Ishikawa (cell line): ENCODE measurements around the gene ADAMTS5.

Source experiments
- CEBPB ChIP-seq: IDR thresholded peaks from 2 replicates; pipeline ENCODE4 v1.6.1; 2012
- CREB1 ChIP-seq: IDR thresholded peaks from 2 replicates; pipeline ENCODE4 v1.6.1; 2012; ENCODE audit warnings: low read depth
- EGR1 ChIP-seq: IDR thresholded peaks from 2 replicates; pipeline ENCODE4 v1.6.1; 2012
- EP300 ChIP-seq: IDR thresholded peaks from 2 replicates; pipeline ENCODE4 v1.6.1; 2012; ENCODE audit warnings: borderline replicate concordance
- FOXM1 ChIP-seq: IDR thresholded peaks from 2 replicates; pipeline ENCODE4 v1.6.1; 2012; ENCODE audit warnings: low read depth, borderline replicate concordance
- MAX ChIP-seq: IDR thresholded peaks from 2 replicates; pipeline ENCODE4 v1.6.1; 2012
- NFIC ChIP-seq: IDR thresholded peaks from 2 replicates; pipeline ENCODE4 v1.6.1; 2012
- RAD21 ChIP-seq: IDR thresholded peaks from 2 replicates; pipeline ENCODE4 v1.6.1; 2012; ENCODE audit warnings: low read depth
- REST ChIP-seq: IDR thresholded peaks from 2 replicates; pipeline ENCODE4 v1.6.1; 2012; ENCODE audit warnings: low read depth, mild to moderate bottlenecking
- TAF1 ChIP-seq: IDR thresholded peaks from 2 replicates; pipeline ENCODE4 v1.6.1; 2012; ENCODE audit warnings: low read depth, mild to moderate bottlenecking
- TCF12 ChIP-seq: IDR thresholded peaks from 2 replicates; pipeline ENCODE4 v1.6.1; 2012; ENCODE audit warnings: low read depth
- TEAD4 ChIP-seq: IDR thresholded peaks from 2 replicates; pipeline ENCODE4 v1.6.1; 2012
- USF1 ChIP-seq: IDR thresholded peaks from 2 replicates; pipeline ENCODE4 v1.6.1; 2012
- YY1 ChIP-seq: IDR thresholded peaks from 2 replicates; pipeline ENCODE4 v1.6.1; 2012; ENCODE audit warnings: low read depth
- ZBTB7A ChIP-seq: IDR thresholded peaks from 2 replicates; pipeline ENCODE4 v1.6.1; 2012; ENCODE audit warnings: low read depth

The ADAMTS5 gene

GRCh38 chr21:26936641-26937040, 30.2 kb downstream of the ADAMTS5 start:
- TF ChIP-seq RAD21, result no peak
- no peak for TF ChIP-seq TAF1

- TF ChIP-seq TEAD4, result no peak
- no peak for TF ChIP-seq EGR1
- no peak for TF ChIP-seq TCF12
- no peak for TF ChIP-seq ZBTB7A
- no peak for TF ChIP-seq TAF1
- no peak for TF ChIP-seq REST
- TF ChIP-seq MAX, result no peak
- no peak for TF ChIP-seq CEBPB
- no peak for TF ChIP-seq USF1
- TF ChIP-seq RAD21, result no peak
- TF ChIP-seq EP300, result no peak
- no peak for TF ChIP-seq CREB1
- no peak for TF ChIP-seq YY1
- TF ChIP-seq NFIC, result no peak
- no peak for TF ChIP-seq FOXM1
Measured at GRCh38 chr21:26935977-26936376, 30.9 kb downstream of the ADAMTS5 start.

- TF ChIP-seq FOXM1, result no peak
- no peak for TF ChIP-seq YY1
- no peak for TF ChIP-seq REST
- TF ChIP-seq MAX, result no peak
- TF ChIP-seq CREB1, result no peak
- TF ChIP-seq NFIC, result no peak
- no peak for TF ChIP-seq TCF12
- TF ChIP-seq TAF1, result no peak
- TF ChIP-seq EGR1, result no peak
- no peak for TF ChIP-seq USF1
- no peak for TF ChIP-seq ZBTB7A
- no peak for TF ChIP-seq RAD21
- TF ChIP-seq CEBPB, result no peak
- TF ChIP-seq TEAD4, result no peak
- no peak for TF ChIP-seq EP300
Measured at GRCh38 chr21:26934383-26934782, 32.5 kb downstream of the ADAMTS5 start.

GRCh38 chr21:26933448-26933847, 33.4 kb downstream of the ADAMTS5 start:
- no peak for TF ChIP-seq TEAD4
- TF ChIP-seq USF1, result no peak
- no peak for TF ChIP-seq CEBPB
- TF ChIP-seq ZBTB7A, result no peak
- no peak for TF ChIP-seq FOXM1
- no peak for TF ChIP-seq TAF1
- no peak for TF ChIP-seq CREB1
- TF ChIP-seq EP300, result no peak
- TF ChIP-seq NFIC, result no peak
- TF ChIP-seq RAD21, result no peak
- TF ChIP-seq MAX, result no peak
- TF ChIP-seq YY1, result no peak

GRCh38 chr21:26925636-26926035, 41.3 kb downstream of the ADAMTS5 start:
- no peak for TF ChIP-seq EP300
- no peak for TF ChIP-seq TEAD4
- TF ChIP-seq USF1, result no peak
- no peak for TF ChIP-seq TAF1
- TF ChIP-seq TCF12, result no peak
- no peak for TF ChIP-seq FOXM1
- no peak for TF ChIP-seq NFIC

- TF ChIP-seq ZBTB7A (no peak), CEBPB (no peak), YY1 (no peak), TCF12 (no peak), NFIC (no peak), EGR1 (no peak), RAD21 (no peak), FOXM1 (no peak), MAX (no peak), USF1 (no peak), REST (no peak), TEAD4 (no peak), EP300 (no peak), TAF1 (no peak), CREB1 (no peak)
Measured at GRCh38 chr21:26925122-26925521, 41.8 kb downstream of the ADAMTS5 start.
